ENCODE measurements around the gene MYOCOS. TPM values are rescaled to one million over a fixed set of nuclear protein-coding genes. Genes with fewer than 3 reads are reported as not detected.

The MYOCOS gene
- total RNA-seq, 1 experiment from 2014 or later, result not detected

GRCh38 chr1:171645553-171646248 is 23.7 kb downstream of the MYOCOS start:
- H3K9me3 ChIP-seq (ENCODE audit: insufficient read depth, low read depth), result no peaks in the 10 kb centered on the region
- intact Hi-C loops (cut with micrococcal nuclease; ENCODE audit: unreplicated experiment), result loop anchor here (1.0 to 10.0 kb wide), 6 partner anchors 71 to 769 kb away; partner anchors contain the start of gene METTL13
- H3K27me3 ChIP-seq (ENCODE audit: insufficient read depth, low read depth), result no peaks in the 10 kb centered on the region
- H3K4me1 ChIP-seq (replicated peaks; ENCODE audit: insufficient read depth), result no peaks in the 10 kb centered on the region
- H3K79me2 ChIP-seq (ENCODE audit: low read depth), result no peaks in the 10 kb centered on the region
- no peak overlapping the region for H2AFZ ChIP-seq
- H3K4me2 ChIP-seq, result no peak overlapping the region
- no peak for DNase-seq
- H3K9me2 ChIP-seq (ENCODE audit: insufficient read depth), result no peaks in the 10 kb centered on the region
- no peaks in the 10 kb centered on the region for H3K36me3 ChIP-seq (ENCODE audit: low read depth)
- no peak overlapping the region for H3K4me3 ChIP-seq
- no peaks in the 10 kb centered on the region for H4K20me1 ChIP-seq (ENCODE audit: insufficient read depth)
- TF ChIP-seq EZH2 (IDR thresholded peaks at IDR 0.05; ENCODE audit: low read depth), result no peak
- TF ChIP-seq CTCF (conservative IDR thresholded peaks at IDR 0.05), result no peak
- ChIA-PET CTCF (interaction anchor here (0.6 to 2.3 kb wide), 6 partner anchors 9 to 338 kb away, joined by 3 to 17 read pairs (median 4); no protein-coding TSS in a partner anchor), POLR2A (ENCODE audit: unreplicated experiment) (no interaction called here)
- no TSS peak for BruUV-seq (replicated peaks)
- H3K27ac ChIP-seq, result no peak overlapping the region
- no peaks in the 10 kb centered on the region for H3F3A ChIP-seq (ENCODE audit: insufficient read depth, low read depth)

GRCh38 chr1:171646249-171646560 is 24.2 kb downstream of the MYOCOS start:
- no peak overlapping the region for H2AFZ ChIP-seq
- CTCF ChIA-PET, result interaction anchor here (2.3 kb wide), 1 partner anchor 155 kb away, joined by 11 read pairs; no protein-coding TSS in a partner anchor
- DNase-seq, result no peak
- H3F3A ChIP-seq (ENCODE audit: insufficient read depth, low read depth), result no peaks in the 10 kb centered on the region
- no peaks in the 10 kb centered on the region for H3K27me3 ChIP-seq (ENCODE audit: insufficient read depth, low read depth)
- H3K79me2 ChIP-seq (ENCODE audit: low read depth), result no peaks in the 10 kb centered on the region
- H3K9me3 ChIP-seq (ENCODE audit: insufficient read depth, low read depth), result no peaks in the 10 kb centered on the region
- BruUV-seq (replicated peaks), result no TSS peak
- H3K4me3 ChIP-seq, result no peak overlapping the region
- TF ChIP-seq CTCF (conservative IDR thresholded peaks at IDR 0.05), result no peak
- TF ChIP-seq EZH2 (IDR thresholded peaks at IDR 0.05; ENCODE audit: low read depth), result no peak
- intact Hi-C loops (cut with micrococcal nuclease; ENCODE audit: unreplicated experiment), result loop anchor here (5.0 to 10.0 kb wide), 3 partner anchors 136 to 769 kb away; partner anchors contain the start of gene METTL13
- no peaks in the 10 kb centered on the region for H3K36me3 ChIP-seq (ENCODE audit: low read depth)
- H3K4me1 ChIP-seq (replicated peaks; ENCODE audit: insufficient read depth), result no peaks in the 10 kb centered on the region
- no peaks in the 10 kb centered on the region for H3K9me2 ChIP-seq (ENCODE audit: insufficient read depth)
- POLR2A ChIA-PET (ENCODE audit: unreplicated experiment), result no interaction called here
- no peaks in the 10 kb centered on the region for H4K20me1 ChIP-seq (ENCODE audit: insufficient read depth)
- H3K27ac ChIP-seq, result no peak overlapping the region
- no peak overlapping the region for H3K4me2 ChIP-seq

GRCh38 chr1:171652234-171652822 is 30.3 kb downstream of the MYOCOS start, which contains the start of gene MYOC:
TSS of gene MYOC (minus strand) at chr1:171652688. CDS start at chr1:171652611, 77 bp downstream.
- no peaks in the 10 kb centered on the region for H3K79me2 ChIP-seq (ENCODE audit: low read depth)
- no peak for DNase-seq
- H3K9me3 ChIP-seq (ENCODE audit: insufficient read depth, low read depth), result no peaks in the 10 kb centered on the region
- H4K20me1 ChIP-seq (ENCODE audit: insufficient read depth), result no peaks in the 10 kb centered on the region
- POLR2A ChIA-PET (ENCODE audit: unreplicated experiment), result no interaction called here
- H3K36me3 ChIP-seq (ENCODE audit: low read depth), result no peaks in the 10 kb centered on the region
- no peaks in the 10 kb centered on the region for H3K9me2 ChIP-seq (ENCODE audit: insufficient read depth)
- H3K27ac ChIP-seq, result no peak within 1 kb of the TSS
- H3K4me3 ChIP-seq, result no peak within 1 kb of the TSS
- no peak for TF ChIP-seq EZH2 (IDR thresholded peaks at IDR 0.05; ENCODE audit: low read depth)
- TF ChIP-seq CTCF (conservative IDR thresholded peaks at IDR 0.05), result no peak
- no peak within 1 kb of the TSS for H2AFZ ChIP-seq
- no TSS peak for BruUV-seq (replicated peaks)
- no peaks in the 10 kb centered on the region for H3K4me1 ChIP-seq (replicated peaks; ENCODE audit: insufficient read depth)
- CTCF ChIA-PET, result no interaction called here
- H3K27me3 ChIP-seq (ENCODE audit: insufficient read depth, low read depth), result no peaks in the 10 kb centered on the region
- intact Hi-C loops (cut with micrococcal nuclease; ENCODE audit: unreplicated experiment), result no loop called here
- no peaks in the 10 kb centered on the region for H3F3A ChIP-seq (ENCODE audit: insufficient read depth, low read depth)
- no peak within 1 kb of the TSS for H3K4me2 ChIP-seq

All from PC-9 (cell line).